Measurements from ENCODE around the gene SYNDIG1. TPM values are rescaled to one million over a fixed set of nuclear protein-coding genes. Genes with fewer than 3 reads are reported as not detected.
A peak's percentile ranks its signal among the peaks of the same experiment; 100 is the strongest.

The SYNDIG1 gene
- total RNA-seq, 1 donor from 2014 or later: not detected

DNA sequence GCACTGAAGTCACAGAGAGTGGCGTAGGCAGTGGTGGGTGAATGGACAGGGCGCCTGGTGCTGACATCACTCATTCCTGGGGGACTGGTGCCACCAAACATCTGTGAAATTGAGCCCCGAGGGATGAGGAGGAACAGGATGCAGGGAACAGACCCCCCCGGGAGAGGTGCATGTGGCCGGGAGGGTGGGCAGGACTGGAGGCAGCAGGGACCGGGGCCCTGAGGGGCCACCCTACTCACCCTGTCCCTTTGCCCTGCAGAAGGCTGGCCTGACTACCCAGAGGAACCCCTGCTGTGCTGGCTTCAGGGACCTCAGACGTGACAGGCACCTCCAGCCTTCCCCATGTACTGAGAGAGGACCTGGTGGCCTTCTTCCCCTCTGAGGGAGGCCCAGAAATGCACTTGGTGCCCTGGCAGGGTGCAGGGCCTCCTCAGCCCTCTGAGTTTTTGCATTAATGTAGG lies 25.1 kb downstream of the SYNDIG1 start:
- Histone ChIP-seq H3K27me3 (ENCODE audit: control insufficient read depth, insufficient read depth, low read length) (no peaks in the 10 kb centered on the region), H3K36me3 (ENCODE audit: control insufficient read depth, insufficient read depth, low read length) (no peaks in the 10 kb centered on the region), H3K4me3 (ENCODE audit: low read depth, low read length) (no peak overlapping the region)
- TF ChIP-seq CTCF (IDR thresholded peaks at IDR 0.05; ENCODE audit: insufficient read depth, low read length, severe bottlenecking): no peak
- no peak for FAIRE-seq
- DNase-seq (ENCODE audit: low read depth): no peak

DNA sequence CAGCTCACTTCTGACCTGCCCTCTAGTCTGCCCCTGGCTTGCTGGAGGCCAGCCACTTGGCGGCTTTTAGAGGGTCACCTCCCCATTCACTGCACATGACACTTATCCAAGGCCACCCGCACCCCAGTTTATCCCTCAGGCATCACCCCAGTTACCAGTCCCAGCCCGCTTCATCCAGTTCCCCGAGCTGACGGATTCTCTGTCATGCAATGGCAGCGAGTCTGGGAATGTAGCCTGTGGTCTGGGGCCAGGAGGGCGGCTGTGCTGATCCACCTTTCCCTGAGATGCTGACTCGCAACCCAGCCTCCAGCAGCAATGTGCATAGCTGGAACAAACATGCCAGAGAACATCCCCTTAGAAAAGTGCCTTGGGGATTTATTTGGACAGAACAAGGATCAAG lies 25.8 kb downstream of the SYNDIG1 start:
- no peak for TF ChIP-seq CTCF (IDR thresholded peaks at IDR 0.05; ENCODE audit: insufficient read depth, low read length, severe bottlenecking)
- FAIRE-seq (no peak), DNase-seq (ENCODE audit: low read depth) (no peak)
- H3K27me3 ChIP-seq (ENCODE audit: control insufficient read depth, insufficient read depth, low read length): no peaks in the 10 kb centered on the region
- H3K36me3 ChIP-seq (ENCODE audit: control insufficient read depth, insufficient read depth, low read length): no peaks in the 10 kb centered on the region
- no peak overlapping the region for H3K4me3 ChIP-seq (ENCODE audit: low read depth, low read length)

DNA sequence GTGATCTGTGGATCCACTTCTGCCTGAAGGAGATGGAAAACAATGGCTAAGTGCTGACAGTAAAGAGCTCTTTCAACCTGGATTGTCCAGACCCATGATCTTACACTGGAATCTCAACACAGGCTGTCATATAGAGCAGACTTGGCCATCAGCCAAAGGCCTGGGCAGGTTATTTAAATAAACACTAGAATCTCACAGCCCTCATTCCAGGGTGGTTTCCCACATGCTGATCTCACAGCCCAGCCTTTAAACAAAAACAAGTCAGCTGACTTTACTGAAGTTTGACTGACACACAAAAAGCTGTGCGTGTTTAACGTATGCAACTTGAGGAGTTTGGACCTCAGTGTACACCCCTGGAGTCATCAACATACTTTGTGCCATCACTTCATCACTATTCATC lies 28.4 kb downstream of the SYNDIG1 start:
- H3K36me3 ChIP-seq (ENCODE audit: control insufficient read depth, insufficient read depth, low read length): no peaks in the 10 kb centered on the region
- TF ChIP-seq CTCF (IDR thresholded peaks at IDR 0.05; ENCODE audit: insufficient read depth, low read length, severe bottlenecking): no peak
- DNase-seq (ENCODE audit: low read depth): peak; percentile 64
- FAIRE-seq: no peak
- no peak overlapping the region for H3K4me3 ChIP-seq (ENCODE audit: low read depth, low read length)
- H3K27me3 ChIP-seq (ENCODE audit: control insufficient read depth, insufficient read depth, low read length): no peaks in the 10 kb centered on the region

GRCh38 chr20:24498641-24499040 lies 29.2 kb downstream of the SYNDIG1 start:
- no peak for DNase-seq (ENCODE audit: low read depth)
- Histone ChIP-seq H3K36me3 (ENCODE audit: control insufficient read depth, insufficient read depth, low read length) (no peaks in the 10 kb centered on the region), H3K4me3 (ENCODE audit: low read depth, low read length) (no peak overlapping the region), H3K27me3 (ENCODE audit: control insufficient read depth, insufficient read depth, low read length) (no peaks in the 10 kb centered on the region)
- FAIRE-seq: no peak
- TF ChIP-seq CTCF (IDR thresholded peaks at IDR 0.05; ENCODE audit: insufficient read depth, low read length, severe bottlenecking): no peak

DNA sequence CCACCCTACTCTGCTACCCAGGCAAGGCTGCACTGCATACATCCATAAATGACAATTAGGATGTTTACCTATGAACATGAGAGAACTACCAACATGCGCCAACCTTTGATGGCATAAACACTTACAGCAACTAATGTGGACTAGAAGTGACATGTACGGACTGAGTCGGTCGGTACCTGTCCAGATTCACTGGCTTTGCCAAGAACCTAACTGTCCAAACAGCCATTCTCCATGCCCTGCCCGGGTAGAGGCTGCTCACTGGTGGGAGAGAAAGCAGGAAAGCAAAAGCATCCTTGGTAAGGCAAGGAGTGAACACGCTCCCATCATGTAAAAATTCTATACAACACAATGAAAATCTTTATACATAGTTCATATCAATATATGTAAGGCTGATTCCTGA lies 30.0 kb downstream of the SYNDIG1 start:
- no peak for FAIRE-seq
- no peaks in the 10 kb centered on the region for H3K36me3 ChIP-seq (ENCODE audit: control insufficient read depth, insufficient read depth, low read length)
- TF ChIP-seq CTCF (IDR thresholded peaks at IDR 0.05; ENCODE audit: insufficient read depth, low read length, severe bottlenecking): no peak
- H3K4me3 ChIP-seq (ENCODE audit: low read depth, low read length): no peak overlapping the region
- H3K27me3 ChIP-seq (ENCODE audit: control insufficient read depth, insufficient read depth, low read length): no peaks in the 10 kb centered on the region
- DNase-seq (ENCODE audit: low read depth): no peak

GRCh38 chr20:24501764-24502556 lies 32.5 kb downstream of the SYNDIG1 start:
- no peaks in the 10 kb centered on the region for H3K27me3 ChIP-seq (ENCODE audit: control insufficient read depth, insufficient read depth, low read length)
- no peak for TF ChIP-seq CTCF (IDR thresholded peaks at IDR 0.05; ENCODE audit: insufficient read depth, low read length, severe bottlenecking)
- DNase-seq (ENCODE audit: low read depth) (peak; percentile 25), FAIRE-seq (no peak)
- no peaks in the 10 kb centered on the region for H3K36me3 ChIP-seq (ENCODE audit: control insufficient read depth, insufficient read depth, low read length)
- no peak overlapping the region for H3K4me3 ChIP-seq (ENCODE audit: low read depth, low read length)
